Astrocyte of the cerebellum (primary cell): Measurements from ENCODE around the gene TAOK3.

Source experiments
- DNase-seq: peaks from one replicate; pipeline ENCODE4 v3.0.0-alpha.2; 2011; ENCODE audit warnings: low read depth
- H3K4me3 ChIP-seq: 2 replicates; pipeline ENCODE4 v1.5.1; 2011; ENCODE audit warnings: mild to moderate bottlenecking, low read depth, low read length, moderate library complexity
- in situ Hi-C: cut with HindIII; loops from 2 replicates; pipeline ENCODE4 v1.10.0; 2017; ENCODE audit warnings: low sequenced_read_pairs
- TF ChIP-seq, protein P1 (sequence below): IDR thresholded peaks from 2 replicates; pipeline ENCODE4 v1.5.1; 2012; ENCODE audit warnings: low read length, low read depth, moderate library complexity, mild to moderate bottlenecking; ENCODE audit errors: missing control alignments

Gene TAOK3

GRCh38 chr12:118326991-118327390, 45.7 kb downstream of the TAOK3 start:
- DNase-seq: no peak
- H3K4me3 ChIP-seq: no peak overlapping the region
- TF ChIP-seq, protein P1, sequence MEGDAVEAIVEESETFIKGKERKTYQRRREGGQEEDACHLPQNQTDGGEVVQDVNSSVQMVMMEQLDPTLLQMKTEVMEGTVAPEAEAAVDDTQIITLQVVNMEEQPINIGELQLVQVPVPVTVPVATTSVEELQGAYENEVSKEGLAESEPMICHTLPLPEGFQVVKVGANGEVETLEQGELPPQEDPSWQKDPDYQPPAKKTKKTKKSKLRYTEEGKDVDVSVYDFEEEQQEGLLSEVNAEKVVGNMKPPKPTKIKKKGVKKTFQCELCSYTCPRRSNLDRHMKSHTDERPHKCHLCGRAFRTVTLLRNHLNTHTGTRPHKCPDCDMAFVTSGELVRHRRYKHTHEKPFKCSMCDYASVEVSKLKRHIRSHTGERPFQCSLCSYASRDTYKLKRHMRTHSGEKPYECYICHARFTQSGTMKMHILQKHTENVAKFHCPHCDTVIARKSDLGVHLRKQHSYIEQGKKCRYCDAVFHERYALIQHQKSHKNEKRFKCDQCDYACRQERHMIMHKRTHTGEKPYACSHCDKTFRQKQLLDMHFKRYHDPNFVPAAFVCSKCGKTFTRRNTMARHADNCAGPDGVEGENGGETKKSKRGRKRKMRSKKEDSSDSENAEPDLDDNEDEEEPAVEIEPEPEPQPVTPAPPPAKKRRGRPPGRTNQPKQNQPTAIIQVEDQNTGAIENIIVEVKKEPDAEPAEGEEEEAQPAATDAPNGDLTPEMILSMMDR: no peak
- in situ Hi-C loops: no loop called here

DNA sequence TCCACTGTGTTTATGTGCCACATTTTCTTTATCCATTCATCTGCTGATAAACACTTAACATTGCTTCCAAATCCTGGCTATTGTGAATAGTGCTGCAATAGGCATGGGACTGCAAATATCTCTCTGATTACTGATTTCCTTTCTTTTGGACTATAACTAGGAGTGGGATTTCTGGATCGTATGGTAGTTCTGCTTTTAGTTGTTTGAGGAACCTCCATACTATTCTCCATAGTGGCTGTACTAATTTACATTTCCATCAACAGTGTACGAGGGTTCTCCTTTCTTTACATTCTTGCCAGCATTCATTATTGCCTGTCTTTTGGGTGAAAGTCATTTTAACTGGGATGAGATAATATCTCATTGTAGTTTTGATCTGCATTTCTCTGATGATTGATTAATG, 47.6 kb downstream of the TAOK3 start:
- in situ Hi-C loops: no loop called here
- H3K4me3 ChIP-seq: no peak overlapping the region
- DNase-seq: no peak
- TF ChIP-seq, protein P1: no peak

GRCh38 chr12:118319627-118320026, 53.1 kb downstream of the TAOK3 start:
- TF ChIP-seq, protein P1: no peak
- in situ Hi-C loops: no loop called here
- H3K4me3 ChIP-seq: no peak overlapping the region
- DNase-seq: no peak

GRCh38 chr12:118318744-118319143, 54.0 kb downstream of the TAOK3 start:
- no peak for DNase-seq
- in situ Hi-C loops: no loop called here
- TF ChIP-seq, protein P1: no peak
- no peak overlapping the region for H3K4me3 ChIP-seq

DNA sequence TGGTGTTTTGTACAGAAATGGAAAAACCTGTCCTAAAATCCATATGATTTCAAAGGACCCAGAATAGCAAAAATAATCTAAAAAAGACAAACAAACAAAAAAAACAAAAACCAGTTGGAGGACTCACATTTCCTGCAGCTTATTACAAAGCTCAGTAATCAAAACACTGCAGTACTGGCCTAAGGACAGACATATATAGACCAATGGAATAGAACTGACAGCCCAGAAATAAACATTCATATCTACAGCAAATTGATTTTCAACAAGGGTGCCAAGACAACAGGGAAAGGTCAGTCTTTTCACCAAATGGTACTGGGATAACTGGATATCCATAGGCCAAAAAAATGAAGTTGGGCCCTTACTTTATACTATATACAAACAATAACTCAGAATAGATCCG, 55.0 kb downstream of the TAOK3 start:
- in situ Hi-C loops: no loop called here
- no peak for DNase-seq
- H3K4me3 ChIP-seq: no peak overlapping the region
- TF ChIP-seq, protein P1: no peak

- DNase-seq: no peak
- in situ Hi-C loops: no loop called here
- TF ChIP-seq, protein P1: no peak
- H3K4me3 ChIP-seq: no peak overlapping the region
Observed at GRCh38 chr12:118315821-118316220, 56.9 kb downstream of the TAOK3 start.

DNA sequence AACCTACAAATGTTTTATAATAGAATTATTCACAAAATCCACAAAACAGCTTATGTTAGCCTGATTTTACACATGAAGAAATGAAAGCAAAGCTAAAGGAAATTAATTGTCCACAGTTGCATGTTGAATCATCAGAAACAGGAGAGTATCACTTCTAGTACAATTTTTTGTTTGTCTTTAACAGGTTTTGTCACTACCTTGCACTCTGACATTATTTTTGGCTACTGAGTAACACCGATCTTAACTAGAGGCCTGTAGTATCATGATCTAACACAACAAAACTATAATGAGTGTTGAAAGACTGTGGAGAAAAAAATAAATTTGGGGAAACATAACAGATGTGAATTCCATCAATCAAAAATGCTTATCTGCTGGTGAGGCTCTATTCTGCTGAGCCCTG, 60.1 kb downstream of the TAOK3 start:
- no peak for DNase-seq
- H3K4me3 ChIP-seq: no peak overlapping the region
- in situ Hi-C loops: no loop called here
- TF ChIP-seq, protein P1: no peak
